Dedifferentiated amniotic fluid mesenchymal stem cell (primary cell): ENCODE measurements around the gene RREB1.

Source experiments
- DNase-seq: peaks from one replicate; pipeline ENCODE4 v3.0.0-alpha.2; 2016; ENCODE audit errors: extremely low spot score

RREB1 gene

DNA sequence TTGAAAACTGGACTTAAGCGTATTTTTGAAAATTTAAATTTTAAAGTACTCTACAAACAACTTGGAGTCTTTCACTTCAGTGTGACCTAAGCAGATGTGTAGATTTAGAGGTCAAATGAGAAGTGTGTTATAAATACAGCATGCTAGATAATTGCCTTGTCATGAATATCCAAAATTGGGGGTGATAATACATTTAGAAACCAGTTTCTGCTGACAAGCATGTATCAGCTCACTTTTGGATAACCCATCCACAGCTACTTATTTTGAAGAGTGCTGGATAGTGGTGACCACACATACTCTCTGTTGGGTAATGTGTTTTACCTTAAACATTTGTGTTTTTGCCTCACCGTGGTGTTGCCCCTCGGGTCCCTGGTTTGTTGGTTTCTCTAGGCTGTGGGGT lies 14.9 kb downstream of the RREB1 start:
- DNase-seq, result no peak

DNA sequence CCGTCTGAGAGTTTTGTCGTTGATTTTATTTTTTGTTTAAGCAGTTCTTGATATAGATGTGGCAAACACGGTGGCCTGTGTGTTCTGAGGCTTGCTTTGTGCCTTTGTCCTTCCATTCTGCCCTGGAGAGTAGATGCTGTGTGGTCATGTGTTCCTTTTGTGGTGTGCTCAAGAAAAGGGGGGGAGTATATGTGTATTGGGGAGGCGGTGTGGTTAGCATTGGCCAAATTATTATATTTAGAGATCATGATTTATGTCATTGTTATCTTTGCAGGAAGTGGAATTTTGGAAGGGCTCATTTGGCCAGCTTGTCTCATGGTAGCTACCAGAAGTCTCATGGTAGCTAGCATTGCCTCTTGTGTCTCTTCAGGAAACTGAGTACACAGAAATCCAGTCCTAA lies 16.4 kb downstream of the RREB1 start:
- DNase-seq, result no peak

- no peak for DNase-seq
Measured at GRCh38 chr6:7124636-7125035, 16.9 kb downstream of the RREB1 start.

GRCh38 chr6:7125290-7125689 lies 17.5 kb downstream of the RREB1 start:
- DNase-seq, result no peak

DNA sequence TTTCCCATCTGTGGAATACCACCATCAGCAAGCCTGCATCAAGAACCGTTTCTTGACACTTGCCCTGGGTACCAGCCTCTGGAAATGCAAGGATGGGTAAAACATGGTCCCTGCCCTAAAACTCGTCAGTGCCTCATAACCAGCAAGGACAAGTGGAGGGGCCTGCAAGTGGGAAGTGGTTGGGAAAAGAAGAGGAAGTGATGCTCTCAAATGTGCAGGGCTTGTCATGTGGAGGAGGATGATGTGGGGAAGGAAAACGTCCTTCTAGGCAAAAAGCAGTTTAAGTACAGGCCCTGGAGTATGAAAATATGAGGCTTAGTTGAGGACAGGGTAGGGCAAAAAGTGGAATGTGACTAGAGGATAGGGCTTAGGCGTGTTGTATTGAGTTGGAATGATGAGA lies 19.0 kb downstream of the RREB1 start:
- DNase-seq, result no peak

GRCh38 chr6:7127680-7128079 lies 19.9 kb downstream of the RREB1 start:
- no peak for DNase-seq

GRCh38 chr6:7129360-7129759 lies 21.6 kb downstream of the RREB1 start:
- DNase-seq, result no peak

GRCh38 chr6:7129784-7130569 lies 22.2 kb downstream of the RREB1 start:
- DNase-seq, result no peak

- DNase-seq, result no peak
Measured at GRCh38 chr6:7131390-7131789, 23.6 kb downstream of the RREB1 start.

DNA sequence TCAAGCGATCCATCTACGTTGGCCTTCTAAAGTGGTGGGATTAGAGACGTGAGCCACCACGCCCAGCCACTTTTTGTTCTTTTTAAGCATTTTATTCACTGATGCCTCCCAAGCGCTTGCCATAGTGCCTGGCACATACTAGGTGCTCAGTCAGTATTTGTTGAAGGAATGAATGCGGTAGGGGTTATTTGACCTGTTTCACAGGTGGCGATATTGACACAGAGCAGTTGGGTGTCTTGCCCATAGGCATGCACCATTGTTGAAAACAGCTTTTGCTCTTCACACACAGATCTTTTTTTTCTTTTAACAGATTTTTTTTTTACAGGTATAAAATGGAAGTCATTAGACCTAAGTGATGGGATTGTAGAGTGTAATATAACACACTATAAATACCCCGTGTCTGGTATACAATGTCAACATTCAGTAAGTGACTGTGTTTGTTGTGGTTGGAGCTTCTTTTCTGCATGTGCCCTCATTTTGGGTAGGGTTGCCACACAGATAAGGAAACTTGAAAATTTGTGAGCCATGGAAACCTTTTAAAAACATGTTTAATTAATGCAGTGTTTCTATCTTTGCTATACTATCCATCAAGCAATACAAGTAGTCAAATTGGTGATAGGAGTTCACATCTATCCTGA lies 24.8 kb downstream of the RREB1 start:
- DNase-seq, result no peak

DNA sequence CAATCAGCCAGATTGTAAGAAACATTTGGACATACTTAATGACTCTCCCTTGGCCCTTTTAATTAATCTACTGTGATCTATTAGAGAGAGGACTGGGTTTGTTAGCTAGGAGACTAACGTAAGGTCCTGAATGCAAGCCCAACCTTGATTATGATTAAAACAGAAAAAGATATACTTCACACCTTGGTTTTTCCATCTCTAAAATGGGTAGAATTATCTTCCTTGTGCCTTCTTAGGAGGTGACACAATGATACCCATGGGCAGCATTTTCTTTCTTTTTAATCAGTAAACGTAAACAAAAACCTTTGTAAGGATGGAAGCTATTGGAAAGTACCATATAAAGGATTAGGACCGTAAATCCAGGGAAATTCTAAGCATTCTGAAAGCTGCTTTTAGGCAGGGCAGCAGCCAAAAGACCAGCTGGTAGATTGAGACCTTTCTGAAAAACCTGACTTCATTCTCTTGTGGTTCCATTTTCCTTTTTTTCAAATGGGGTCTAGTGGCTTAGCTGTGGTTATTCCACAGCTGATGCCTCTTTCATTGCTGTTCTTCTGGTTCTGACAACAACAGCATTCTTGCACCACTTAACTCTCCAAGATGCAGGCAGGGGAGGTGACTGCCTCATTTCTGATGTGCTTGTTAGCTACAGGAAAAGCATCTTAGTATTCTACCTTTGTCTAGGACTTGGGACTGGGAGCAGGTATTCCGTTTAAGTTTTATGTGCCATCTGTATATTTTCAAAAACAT lies 27.4 kb downstream of the RREB1 start:
- no peak for DNase-seq

- DNase-seq, result no peak
Measured at GRCh38 chr6:7135755-7136154, 28.0 kb downstream of the RREB1 start.

DNA sequence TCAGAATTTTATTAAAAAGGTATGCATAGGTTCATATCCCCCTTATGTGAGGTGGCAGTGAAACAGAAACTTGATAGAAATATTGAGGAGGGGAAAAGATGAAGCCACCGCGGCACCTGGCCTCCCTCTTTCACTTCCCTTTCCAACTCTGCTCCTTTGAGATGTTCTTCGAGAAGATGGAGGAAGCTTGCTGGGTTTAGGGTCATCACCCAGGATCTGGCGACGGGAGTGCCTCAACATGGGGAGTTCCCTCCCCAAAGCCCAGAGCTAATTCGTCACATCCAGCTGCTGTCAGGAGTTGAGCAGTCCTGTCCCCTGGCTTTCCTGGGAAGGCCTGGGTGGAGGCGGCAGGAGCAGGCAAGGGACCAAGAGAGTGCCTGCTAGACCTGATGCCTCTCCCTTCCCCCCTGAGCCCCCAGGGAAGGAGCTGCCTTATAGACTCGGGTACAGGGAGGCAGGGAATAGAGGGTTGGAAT lies 29.1 kb downstream of the RREB1 start:
- DNase-seq, result no peak

GRCh38 chr6:7137335-7138045 lies 29.7 kb downstream of the RREB1 start:
- DNase-seq, result no peak

- DNase-seq, result no peak
Measured at GRCh38 chr6:7138046-7138531, 30.3 kb downstream of the RREB1 start.

GRCh38 chr6:7138921-7139358 lies 31.2 kb downstream of the RREB1 start:
- DNase-seq, result no peak

GRCh38 chr6:7139835-7140470 lies 32.2 kb downstream of the RREB1 start:
- DNase-seq, result no peak

DNA sequence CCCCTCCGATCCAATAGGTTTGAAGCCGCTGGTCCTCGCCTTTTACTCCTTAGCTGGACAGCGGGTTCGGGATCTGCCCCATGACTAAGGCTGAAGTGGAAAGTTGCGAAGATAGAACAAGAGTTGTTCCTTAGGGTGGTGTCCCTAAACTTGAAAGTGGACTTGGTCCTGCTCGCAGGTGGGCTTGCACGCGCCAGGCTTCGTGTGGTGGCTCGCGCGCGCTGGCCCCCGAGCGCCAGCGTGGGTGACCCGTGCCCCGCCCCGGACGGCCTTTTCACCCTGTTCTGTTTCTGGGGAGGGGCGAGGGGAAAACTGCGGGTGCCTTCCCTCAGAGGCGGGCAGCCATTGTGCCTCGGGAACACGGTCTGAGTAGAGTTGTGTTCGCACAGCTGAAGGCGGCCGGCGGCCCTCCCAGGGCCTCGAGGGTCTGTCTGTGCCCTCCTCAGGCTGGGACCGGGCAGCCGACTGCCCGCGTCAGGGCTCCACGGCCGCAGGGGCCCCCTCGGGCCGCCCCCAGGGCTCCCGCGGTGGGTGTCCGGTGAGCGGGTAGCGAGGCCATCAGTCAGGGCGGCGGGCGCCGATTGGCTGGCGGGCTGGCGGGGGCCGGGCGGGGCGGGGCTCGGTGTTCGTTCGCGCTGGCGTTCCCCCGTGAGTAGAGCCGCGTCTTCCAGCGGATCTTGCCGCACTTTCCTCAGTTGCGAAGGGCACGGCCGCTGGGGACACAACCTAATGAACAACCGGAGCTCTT lies 33.0 kb downstream of the RREB1 start:
- DNase-seq, result peak; percentile 47

GRCh38 chr6:7142228-7142801 lies 34.6 kb downstream of the RREB1 start:
- no peak for DNase-seq

DNA sequence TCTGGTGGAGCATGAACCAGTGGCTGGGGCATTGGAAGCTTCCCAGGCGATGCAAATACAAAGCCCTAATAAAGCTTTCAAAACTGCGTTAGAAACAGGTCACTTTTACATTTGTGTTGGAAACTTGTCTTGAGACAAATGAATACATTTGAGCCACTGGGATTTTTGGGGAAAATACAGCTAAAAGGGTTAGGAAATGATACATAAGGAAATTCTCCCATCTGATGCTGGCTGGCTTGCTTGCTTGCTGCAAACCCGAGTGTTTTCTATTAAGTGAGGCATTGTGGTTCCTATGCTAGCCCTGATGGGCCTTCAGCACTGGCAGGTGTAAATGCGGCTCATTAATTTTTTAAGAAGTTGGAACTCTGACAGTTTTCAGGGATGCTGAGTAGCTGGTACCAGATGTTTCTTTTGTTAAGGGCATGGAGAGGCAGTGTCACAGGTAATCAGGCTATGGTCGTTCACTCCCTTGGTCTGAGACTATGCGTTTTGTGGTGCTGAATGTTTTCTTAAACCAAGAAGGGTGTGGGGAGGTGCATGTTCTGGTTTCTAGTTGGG lies 35.2 kb downstream of the RREB1 start:
- DNase-seq, result no peak
